ENCODE results near the gene SORCS2. TPM values are rescaled to one million over a fixed set of nuclear protein-coding genes. Genes with fewer than 3 reads are reported as not detected.

Gene SORCS2
- total RNA-seq, 1 experiment from 2014 or later: 0.15 TPM

GRCh38 chr4:7296661-7297335 is 104.5 kb downstream of the SORCS2 start:
- no peak overlapping the region for H3K27ac ChIP-seq (ENCODE audit: low read length)
- CTCF ChIA-PET: interaction anchor here (0.7 to 1.6 kb wide), 2 partner anchors 103 to 105 kb away, joined by 3 to 6 read pairs; no protein-coding TSS in a partner anchor
- no peaks in the 10 kb centered on the region; the same call in 1 of the 2 replicates for H3K4me1 ChIP-seq (ENCODE audit: control insufficient read depth, insufficient read depth, low read length)
- no peaks in the 10 kb centered on the region for H3K9me3 ChIP-seq (ENCODE audit: control insufficient read depth, insufficient read depth, low read depth, low read length)
- H3K4me3 ChIP-seq (ENCODE audit: low read depth in 2 of 2, low read length in 2 of 2): no peak overlapping the region
- TF ChIP-seq SIN3A (IDR thresholded peaks at IDR 0.05; ENCODE audit: borderline replicate concordance, insufficient read depth, low read depth, low read length) (no peak), POLR2AphosphoS5 (IDR thresholded peaks at IDR 0.05; ENCODE audit: low read depth, low read length) (no peak), REST (IDR thresholded peaks at IDR 0.05; ENCODE audit: insufficient read depth in 1 of 2, low read depth in 2 of 2, low read length in 1 of 2) (no peak), CTCF (IDR thresholded peaks at IDR 0.05) (no peak), TCF7L2 (IDR thresholded peaks at IDR 0.05; ENCODE audit: low read depth, low read length) (no peak)
- no peaks in the 10 kb centered on the region for H3K27me3 ChIP-seq (ENCODE audit: control insufficient read depth, insufficient read depth, low read length)
- no peaks in the 10 kb centered on the region for H3K36me3 ChIP-seq (ENCODE audit: control insufficient read depth, insufficient read depth, low read length)
- BruUV-seq (replicated peaks): no TSS peak
- in situ Hi-C loops (cut with HindIII; ENCODE audit: low pct_unique_long_range_greater_than_20kb, low sequenced_read_pairs): no loop called here
- ATAC-seq (no peak), DNase-seq (ENCODE audit: low read depth, low spot score) (no peak)
- POLR2A ChIA-PET: no interaction called here
- intact Hi-C loops (cut with micrococcal nuclease; ENCODE audit: unreplicated experiment): loop anchor here (5.0 to 10.0 kb wide), 2 partner anchors 104 to 192 kb away; partner anchors contain the start of gene SORCS2

DNA sequence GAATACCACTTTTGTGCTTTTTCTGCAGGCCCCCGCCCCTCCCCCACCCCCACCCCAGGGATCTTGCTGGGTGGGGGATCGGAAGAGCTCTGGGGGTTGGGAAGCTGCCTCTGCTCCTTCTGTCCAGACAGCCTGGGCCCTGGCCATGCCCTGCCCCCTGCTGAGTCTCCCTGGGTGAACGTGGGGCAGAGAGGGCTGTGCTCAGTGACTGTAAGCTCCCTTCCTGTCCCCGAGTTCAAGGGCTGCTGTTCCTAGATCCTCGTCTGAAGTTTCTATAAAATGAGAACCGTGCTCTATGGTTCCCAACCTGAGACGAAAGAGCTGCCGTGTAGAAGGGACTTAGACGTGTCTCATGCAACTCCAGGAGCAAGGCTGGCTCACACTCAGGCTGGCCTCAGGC is 105.0 kb downstream of the SORCS2 start:
- POLR2A ChIA-PET: no interaction called here
- H3K27ac ChIP-seq (ENCODE audit: low read length): no peak overlapping the region
- TF ChIP-seq TCF7L2 (IDR thresholded peaks at IDR 0.05; ENCODE audit: low read depth, low read length): no peak
- no peak for TF ChIP-seq REST (IDR thresholded peaks at IDR 0.05; ENCODE audit: insufficient read depth in 1 of 2, low read depth in 2 of 2, low read length in 1 of 2)
- no peak for TF ChIP-seq SIN3A (IDR thresholded peaks at IDR 0.05; ENCODE audit: borderline replicate concordance, insufficient read depth, low read depth, low read length)
- no peak for TF ChIP-seq POLR2AphosphoS5 (IDR thresholded peaks at IDR 0.05; ENCODE audit: low read depth, low read length)
- no peak for TF ChIP-seq CTCF (IDR thresholded peaks at IDR 0.05)
- no peaks in the 10 kb centered on the region for H3K27me3 ChIP-seq (ENCODE audit: control insufficient read depth, insufficient read depth, low read length)
- H3K9me3 ChIP-seq (ENCODE audit: control insufficient read depth, insufficient read depth, low read depth, low read length): no peaks in the 10 kb centered on the region
- H3K4me1 ChIP-seq (ENCODE audit: control insufficient read depth, insufficient read depth, low read length): no peaks in the 10 kb centered on the region
- CTCF ChIA-PET: interaction anchor here (0.7 kb wide), 1 partner anchor 103 kb away, joined by 6 read pairs; no protein-coding TSS in a partner anchor
- no peak for ATAC-seq
- in situ Hi-C loops (cut with HindIII; ENCODE audit: low pct_unique_long_range_greater_than_20kb, low sequenced_read_pairs): no loop called here
- BruUV-seq (replicated peaks): no TSS peak
- DNase-seq (ENCODE audit: low read depth, low spot score): no peak
- H3K4me3 ChIP-seq (ENCODE audit: low read depth in 2 of 2, low read length in 2 of 2): no peak overlapping the region
- intact Hi-C loops (cut with micrococcal nuclease; ENCODE audit: unreplicated experiment): loop anchor here (5.0 to 10.0 kb wide), 2 partner anchors 105 to 193 kb away; partner anchors contain the start of gene SORCS2
- no peaks in the 10 kb centered on the region for H3K36me3 ChIP-seq (ENCODE audit: control insufficient read depth, insufficient read depth, low read length)

Data from Panc1 (cell line).